ENCODE data around the gene CA4. TPM values are rescaled to one million over a fixed set of nuclear protein-coding genes. Genes with fewer than 3 reads are reported as not detected.
"Not testable (repeated sequence)": the region's sequence is repeated elsewhere in the genome, so short reads cannot be mapped to it uniquely, and the experiment has no call there.

CA4 gene
- 3.2 and 4.0 TPM in 2 replicates for total RNA-seq

GRCh38 chr17:60149691-60150582 is at the start of gene CA4:
Gene CA4 (plus strand): TSS chr17:60149973. CDS start chr17:60150035, 62 bp downstream.
- no peak for DNase-seq

GRCh38 chr17:60100577-60100976 is 49.2 kb upstream of the CA4 start:
- not testable (repeated sequence) for DNase-seq

- DNase-seq: not testable (repeated sequence)
Observed at GRCh38 chr17:60102015-60102631, 47.6 kb upstream of the CA4 start.

- peak; percentile 37 for DNase-seq
Observed at GRCh38 chr17:60102632-60103096, 47.1 kb upstream of the CA4 start.

GRCh38 chr17:60103957-60104356 is 45.8 kb upstream of the CA4 start:
- DNase-seq: no peak

- DNase-seq: peak; percentile 13
Observed at GRCh38 chr17:60106340-60107059, 43.3 kb upstream of the CA4 start.

GRCh38 chr17:60107526-60108257 is 42.1 kb upstream of the CA4 start:
- DNase-seq: no peak

- not testable (repeated sequence) for DNase-seq
Observed at GRCh38 chr17:60108309-60108708, 41.5 kb upstream of the CA4 start.

GRCh38 chr17:60108712-60109111 is 41.1 kb upstream of the CA4 start:
- no peak for DNase-seq

GRCh38 chr17:60109161-60109560 is 40.6 kb upstream of the CA4 start:
- no peak for DNase-seq

GRCh38 chr17:60110586-60110985 is 39.2 kb upstream of the CA4 start:
- DNase-seq: no peak

GRCh38 chr17:60111661-60112060 is 38.1 kb upstream of the CA4 start:
- DNase-seq: not testable (repeated sequence)

GRCh38 chr17:60115364-60115763 is 34.4 kb upstream of the CA4 start:
- DNase-seq: not testable (repeated sequence)

GRCh38 chr17:60116196-60116595 is 33.6 kb upstream of the CA4 start:
- DNase-seq: not testable (repeated sequence)

GRCh38 chr17:60119162-60119561 is 30.6 kb upstream of the CA4 start:
- DNase-seq: not testable (repeated sequence)

GRCh38 chr17:60119807-60120748 is 29.7 kb upstream of the CA4 start:
- not testable (repeated sequence) for DNase-seq

GRCh38 chr17:60127068-60128064 is 22.4 kb upstream of the CA4 start:
- DNase-seq: no peak

- DNase-seq: no peak
Observed at GRCh38 chr17:60128171-60128859, 21.5 kb upstream of the CA4 start.

- DNase-seq: no peak
Observed at GRCh38 chr17:60129164-60129563, 20.6 kb upstream of the CA4 start.

All from dermis blood vessel endothelial cell (primary cell).